DMS 273 treated with DMSO at 0.1 percent for 48 hours (cell line): Measurements from ENCODE around the gene ZNF444.
A peak's percentile ranks its signal among the peaks of the same experiment; 100 is the strongest.

Source experiments
- DNase-seq: peaks from one replicate; lab custom pipeline; 2025; lab: John Stamatoyannopoulos, UW

The ZNF444 gene

DNA sequence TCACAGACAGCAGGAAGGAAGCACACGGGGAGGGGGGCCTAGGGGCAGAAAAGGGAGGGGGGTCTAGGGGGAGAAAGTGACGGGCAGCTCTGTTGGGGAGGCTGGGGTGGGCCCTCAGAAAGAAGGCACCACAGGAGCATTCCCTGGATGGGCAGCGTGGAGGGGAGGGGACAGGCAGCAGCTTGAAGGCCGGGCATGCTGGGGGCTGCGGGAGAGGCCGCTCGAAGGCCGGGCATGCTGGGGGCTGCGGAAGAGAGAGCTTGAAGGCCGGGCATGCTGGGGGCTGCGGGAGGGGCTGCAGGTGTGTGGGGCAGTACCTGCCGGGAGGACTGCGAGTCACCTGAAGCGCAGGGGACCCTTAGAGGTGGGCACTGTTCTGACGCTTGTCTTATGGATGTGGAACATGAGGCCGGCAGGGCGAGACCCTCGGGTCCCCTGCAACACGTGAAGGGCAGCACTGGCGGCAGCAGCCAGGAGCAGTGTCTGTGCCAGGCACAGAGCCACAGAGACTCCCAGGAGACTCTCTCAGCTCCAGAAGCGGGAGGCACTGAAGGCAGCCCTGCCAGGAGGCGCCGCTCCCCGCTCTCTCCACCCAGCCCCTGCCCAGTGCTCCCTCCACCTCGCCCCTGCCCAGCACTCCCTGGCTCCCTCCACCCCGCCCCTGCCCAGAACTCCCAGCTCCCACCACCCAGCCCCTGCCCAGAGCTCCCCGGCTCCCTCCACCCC lies 33.3 kb upstream of the ZNF444 start:
- DNase-seq = no peak

DNA sequence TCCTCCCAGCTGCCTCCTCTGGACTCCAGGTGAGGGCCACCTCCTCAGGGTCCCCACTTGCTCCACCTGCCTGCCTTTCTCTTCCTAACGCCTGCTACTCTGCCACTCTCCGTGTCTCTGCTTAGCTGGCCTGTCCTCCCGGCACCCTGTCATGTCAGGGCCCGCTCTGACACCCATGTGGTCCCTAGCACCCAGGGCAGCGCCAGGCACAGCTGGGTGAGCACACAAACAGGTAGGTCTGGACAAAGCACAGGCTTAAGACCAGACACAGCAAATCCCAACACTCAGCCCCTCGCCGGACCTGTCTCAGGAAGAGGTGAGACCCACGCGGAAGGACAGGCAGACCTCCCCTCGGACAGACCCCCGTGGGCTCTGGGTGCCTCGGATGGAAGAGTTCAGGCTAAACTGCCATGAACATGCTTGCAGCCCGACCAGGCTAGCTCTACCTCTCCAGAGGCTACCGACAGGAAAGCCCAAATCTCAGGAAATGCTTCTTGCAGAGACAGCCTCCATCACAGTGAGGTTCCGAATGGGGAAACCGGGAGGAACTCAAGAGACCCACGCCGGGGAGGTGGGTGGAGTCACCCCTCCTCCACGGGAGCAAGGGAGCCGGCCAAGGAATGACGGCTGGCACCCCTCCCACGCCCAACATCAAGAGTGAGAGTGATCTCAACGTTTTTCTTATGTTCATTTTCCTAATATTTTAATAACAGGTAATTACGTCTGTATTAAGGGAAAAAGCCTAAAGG lies 32.5 kb upstream of the ZNF444 start:
- no peak for DNase-seq

GRCh38 chr19:56109226-56109625 lies 31.9 kb upstream of the ZNF444 start:
- DNase-seq = no peak

GRCh38 chr19:56110515-56111448 lies 30.3 kb upstream of the ZNF444 start:
- DNase-seq = no peak

DNA sequence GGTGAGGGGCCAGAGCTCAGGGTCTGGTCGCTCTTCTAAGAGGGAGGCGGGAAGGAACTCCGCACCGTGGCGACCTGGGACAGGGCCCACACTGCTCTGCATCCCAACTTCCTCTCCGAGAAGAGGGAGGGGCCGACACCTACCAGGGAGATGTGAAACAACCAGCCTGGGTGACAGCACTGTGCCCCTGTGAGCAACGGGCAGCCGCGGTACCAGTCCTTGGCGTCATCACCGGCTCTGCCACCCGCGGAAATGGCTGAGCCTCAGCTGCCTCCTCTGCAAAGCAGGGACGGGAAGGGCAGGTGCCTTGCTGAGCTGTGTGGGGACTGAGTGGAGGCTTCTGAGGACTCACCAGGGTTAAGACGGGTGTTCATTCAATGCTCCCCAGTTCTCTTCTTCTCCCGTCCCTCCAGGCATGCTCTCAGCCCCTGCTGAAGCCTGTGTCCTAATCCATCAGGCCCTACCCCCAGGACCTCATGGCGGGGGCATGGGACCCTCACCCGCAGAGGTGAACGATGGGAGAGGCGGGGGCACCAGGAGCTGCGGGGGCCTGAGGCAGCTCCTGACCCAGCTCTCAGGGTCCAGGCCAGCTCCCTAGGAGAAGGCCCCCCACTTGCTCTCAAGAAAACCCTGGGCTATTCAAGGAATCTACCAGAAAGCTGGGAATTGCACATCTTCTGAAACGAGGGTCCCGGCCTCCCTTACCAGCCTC lies 29.3 kb upstream of the ZNF444 start:
- no peak for DNase-seq

- DNase-seq = no peak
Observed at GRCh38 chr19:56112313-56112709, 28.8 kb upstream of the ZNF444 start.

DNA sequence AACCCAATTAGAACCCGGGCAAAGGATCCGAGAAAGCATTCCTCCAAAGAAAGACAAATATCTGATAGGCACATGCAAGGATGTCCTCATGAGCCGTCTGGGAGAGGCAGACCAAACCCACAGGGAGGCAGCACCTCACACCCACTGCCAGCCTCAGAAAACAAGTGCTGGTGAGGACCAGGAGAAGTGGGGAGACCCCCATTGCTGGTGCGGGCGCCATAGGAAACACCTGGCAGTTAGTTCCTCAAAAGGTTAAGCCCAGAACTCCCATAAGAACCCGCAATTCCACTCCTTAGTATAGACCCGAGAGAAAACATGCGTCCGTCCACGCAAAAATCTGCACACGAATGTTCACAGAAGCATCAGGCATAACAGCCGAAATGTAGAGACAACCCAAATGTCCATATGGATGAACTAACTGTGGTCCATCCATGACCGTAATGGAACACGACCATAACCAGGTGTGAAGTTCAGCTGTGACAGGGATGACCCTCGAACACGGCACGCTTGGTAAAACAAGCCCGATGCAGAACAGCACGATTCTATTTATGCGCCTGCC lies 27.9 kb upstream of the ZNF444 start:
- no peak for DNase-seq

DNA sequence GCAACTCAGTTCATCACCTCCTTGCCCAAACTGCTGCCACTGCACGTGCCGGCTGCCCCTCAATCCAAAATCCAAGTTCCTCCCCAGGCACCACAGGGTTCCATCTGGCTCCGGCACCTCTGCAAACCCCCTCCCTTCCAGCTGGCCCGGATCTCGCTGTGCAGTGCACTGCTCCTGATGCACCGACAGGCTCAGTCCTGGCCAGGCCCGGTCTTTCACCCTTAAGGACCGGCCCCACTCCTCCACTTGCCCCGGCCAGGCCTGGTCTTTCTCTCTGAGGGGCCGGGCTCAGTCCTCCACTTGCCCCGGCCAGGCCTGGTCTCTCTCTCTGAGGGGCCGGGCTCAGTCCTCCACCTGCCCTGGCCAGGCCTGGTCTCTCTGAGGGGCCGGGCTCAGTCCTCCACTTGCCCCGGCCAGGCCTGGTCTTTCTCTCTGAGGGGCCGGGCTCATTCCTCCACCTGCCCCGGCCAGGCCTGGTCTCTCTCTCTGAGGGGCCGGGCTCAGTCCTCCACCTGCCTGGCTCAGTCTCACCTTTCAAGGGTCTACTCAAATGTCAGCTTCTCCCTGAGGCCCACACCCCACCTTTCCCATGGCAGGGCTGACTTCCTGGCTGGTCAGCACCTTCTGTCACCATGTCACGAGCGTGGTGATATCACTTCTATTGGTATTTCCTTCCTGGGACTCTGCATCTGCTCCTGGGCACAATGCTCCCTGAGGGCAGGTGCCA lies 26.9 kb upstream of the ZNF444 start:
- DNase-seq = peak; percentile 42

GRCh38 chr19:56114778-56115110 lies 26.3 kb upstream of the ZNF444 start:
- DNase-seq = no peak

- no peak for DNase-seq
Observed at GRCh38 chr19:56115490-56115889, 25.6 kb upstream of the ZNF444 start.

GRCh38 chr19:56116606-56117005 lies 24.5 kb upstream of the ZNF444 start:
- peak; percentile 50 for DNase-seq

DNA sequence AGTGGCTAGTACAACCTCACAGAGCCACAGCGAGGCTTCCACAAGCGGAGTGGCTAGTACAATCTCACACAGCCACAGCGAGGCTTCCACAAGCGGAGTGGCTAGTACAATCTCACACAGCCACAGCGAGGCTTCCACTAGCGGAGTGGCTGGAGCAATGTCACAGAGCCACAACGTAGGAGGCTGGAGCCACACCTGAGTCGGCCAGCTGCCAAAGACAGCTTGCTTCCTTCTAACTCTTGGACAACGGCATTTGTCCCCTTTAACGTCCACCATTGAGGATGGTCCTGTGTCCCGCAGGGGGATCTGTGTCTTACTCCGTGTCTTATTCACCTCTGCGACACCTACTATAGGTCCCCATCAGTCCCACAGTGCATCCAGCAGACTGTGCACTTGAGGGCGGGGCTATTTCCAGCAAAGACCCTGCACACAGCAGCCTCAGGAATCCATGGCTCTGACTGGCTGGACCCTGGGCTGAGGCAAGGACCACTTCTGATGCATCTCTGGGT lies 23.7 kb upstream of the ZNF444 start:
- DNase-seq = no peak

GRCh38 chr19:56117889-56118288 lies 23.2 kb upstream of the ZNF444 start:
- no peak for DNase-seq

GRCh38 chr19:56118666-56119581 lies 22.2 kb upstream of the ZNF444 start:
- no peak for DNase-seq

- DNase-seq = no peak
Observed at GRCh38 chr19:56119582-56119978, 21.5 kb upstream of the ZNF444 start.

DNA sequence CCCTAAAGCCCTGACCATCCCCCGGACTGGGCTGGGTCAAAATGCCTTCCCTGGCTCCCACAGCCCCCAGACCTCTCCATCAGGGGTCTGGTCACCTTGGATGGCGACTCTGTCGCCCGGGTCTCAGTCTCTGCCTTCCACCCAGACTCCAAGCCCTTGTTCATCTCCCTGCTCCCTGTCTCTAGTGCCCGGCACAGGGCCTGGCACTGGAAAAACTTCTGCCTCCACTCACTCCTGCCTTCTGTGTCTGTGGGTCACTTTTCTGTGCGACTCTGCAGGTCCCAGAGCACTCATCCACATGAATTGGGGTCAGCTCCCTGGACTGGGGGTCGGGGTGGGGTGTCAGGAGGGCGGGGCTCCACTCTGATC lies 21.1 kb upstream of the ZNF444 start:
- DNase-seq = no peak

- peak; percentile 45 for DNase-seq
Observed at GRCh38 chr19:56120371-56121179, 20.5 kb upstream of the ZNF444 start.

DNA sequence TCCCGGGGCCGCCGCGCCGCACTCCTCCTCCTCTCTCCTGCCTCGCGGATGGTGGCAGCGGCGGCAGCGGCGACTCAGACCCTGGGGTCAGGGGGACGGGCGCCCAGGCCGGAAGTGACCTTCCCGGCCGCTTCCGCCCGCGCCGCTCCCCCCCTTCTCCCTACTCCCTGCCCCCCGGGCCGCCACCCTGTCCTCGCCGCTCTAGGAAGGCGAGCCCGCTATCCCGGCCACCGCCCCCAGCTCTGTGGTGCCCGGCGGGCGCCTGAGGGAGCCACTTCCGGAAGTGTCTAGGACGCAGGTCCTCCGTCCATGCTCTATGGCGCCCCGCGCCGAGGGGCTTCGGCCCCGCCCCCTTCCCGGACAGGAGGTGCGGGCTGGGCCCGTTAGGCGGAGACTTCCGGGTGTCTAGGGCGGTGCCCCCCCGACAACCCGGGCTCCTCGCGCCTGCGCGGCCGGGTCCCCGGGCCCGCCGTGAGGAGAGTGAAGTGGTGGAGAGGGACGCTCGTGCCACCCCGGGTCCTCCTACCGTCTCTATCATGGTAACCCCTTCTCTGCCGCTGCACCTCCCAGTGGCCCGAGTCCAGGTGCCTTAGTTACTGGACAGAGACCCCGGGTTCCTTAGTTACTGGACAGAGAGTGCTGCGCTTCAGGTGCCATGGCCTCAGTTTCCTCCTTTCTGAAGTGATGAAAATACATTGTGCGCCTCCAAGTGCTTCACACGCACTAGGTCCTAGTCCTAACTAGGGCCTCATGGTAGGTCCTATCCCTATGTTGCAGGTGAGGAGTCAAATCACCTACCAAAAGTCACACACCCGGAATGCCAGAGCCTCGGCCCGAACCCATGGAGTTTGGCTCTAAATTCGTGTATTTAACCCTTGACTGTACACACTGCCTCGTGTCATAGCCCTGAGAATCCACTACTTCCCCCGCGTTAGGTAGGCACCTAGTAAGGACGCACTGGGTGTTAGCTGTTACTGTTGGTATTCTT lies 19.6 kb upstream of the ZNF444 start, which contains the start of gene ZNF787:
ZNF787 (minus strand) TSS at position 116 of the 988 bp plus-strand sequence. CDS start 18,078 bp downstream, outside the sequence.
- DNase-seq = peak; percentile 89
